ENCODE measurements around the gene ZFP3.
"Not testable (repeated sequence)": the region's sequence is repeated elsewhere in the genome, so short reads cannot be mapped to it uniquely, and the experiment has no call there.

Gene ZFP3

DNA sequence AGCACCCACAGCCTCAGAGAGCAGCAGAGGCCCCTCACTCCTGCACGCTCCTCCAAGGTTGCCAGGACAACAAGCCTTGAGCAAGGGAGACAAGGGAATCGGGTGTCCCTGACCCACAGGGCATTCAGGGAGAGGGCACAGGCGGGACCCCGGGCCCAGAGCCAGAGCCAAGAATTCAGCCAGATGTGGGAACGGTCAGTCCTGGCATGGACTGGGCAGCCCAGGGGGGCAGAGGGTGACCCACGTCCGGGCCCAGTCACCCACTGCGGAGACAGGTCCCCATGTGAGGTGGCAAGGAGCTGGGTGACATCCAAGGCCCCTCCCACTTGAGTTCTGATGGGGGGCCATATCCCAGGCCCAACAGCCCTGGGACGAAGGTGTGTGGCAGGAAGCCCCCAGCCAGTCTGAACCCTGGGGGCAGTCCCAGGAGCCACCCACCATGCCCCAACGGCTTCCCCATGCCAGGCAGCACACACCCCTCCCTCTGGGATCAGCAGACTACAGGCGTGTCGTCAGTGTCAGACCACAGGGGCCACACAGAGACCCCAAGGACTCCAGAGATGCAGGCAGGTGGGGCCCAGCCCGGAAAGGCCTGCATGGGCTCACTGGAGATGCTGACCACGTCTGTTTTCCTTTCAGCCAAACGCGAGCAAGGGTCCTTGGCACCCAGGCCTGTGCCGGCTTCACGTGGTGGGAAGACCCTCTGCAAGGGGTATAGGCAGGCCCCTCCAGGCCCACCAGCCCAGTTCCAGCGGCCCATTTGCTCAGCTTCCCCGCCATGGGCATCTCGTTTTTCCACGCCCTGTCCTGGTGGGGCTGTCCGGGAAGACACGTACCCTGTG, 60.6 kb downstream of the ZFP3 start:
- H3K36me3 ChIP-seq (ENCODE audit: control insufficient read depth, insufficient read depth, low read length): no peaks in the 10 kb centered on the region
- H3K4me3 ChIP-seq (ENCODE audit: low read length): no peak overlapping the region
- WGBS (ENCODE audit: insufficient coverage, insufficient read length): no CpG with 5 or more reads among the region's 24 CpGs
- no peaks in the 10 kb centered on the region for H3K4me1 ChIP-seq (ENCODE audit: control insufficient read depth, insufficient read depth, low read length)
- H3K27me3 ChIP-seq (ENCODE audit: control insufficient read depth, insufficient read depth, low read length): no peaks in the 10 kb centered on the region
- DNase-seq (ENCODE audit: low read depth, low spot score): no peak
- no peaks in the 10 kb centered on the region for H3K9me3 ChIP-seq (ENCODE audit: control insufficient read depth, insufficient read depth, low read length)
- H3K27ac ChIP-seq (ENCODE audit: low read length): no peak overlapping the region

GRCh38 chr17:5139458-5139732, 61.1 kb downstream of the ZFP3 start:
- Histone ChIP-seq H3K27me3 (ENCODE audit: control insufficient read depth, insufficient read depth, low read length) (no peaks in the 10 kb centered on the region), H3K4me3 (ENCODE audit: low read length) (no peak overlapping the region), H3K27ac (ENCODE audit: low read length) (no peak overlapping the region), H3K36me3 (ENCODE audit: control insufficient read depth, insufficient read depth, low read length) (no peaks in the 10 kb centered on the region), H3K9me3 (ENCODE audit: control insufficient read depth, insufficient read depth, low read length) (no peaks in the 10 kb centered on the region), H3K4me1 (ENCODE audit: control insufficient read depth, insufficient read depth, low read length) (no peaks in the 10 kb centered on the region)
- WGBS (ENCODE audit: insufficient coverage, insufficient read length): no CpG with 5 or more reads among the region's 5 CpGs
- DNase-seq (ENCODE audit: low read depth, low spot score): no peak

- H3K4me3 ChIP-seq (ENCODE audit: low read length); H3K27me3 ChIP-seq (ENCODE audit: control insufficient read depth, insufficient read depth, low read length); H3K27ac ChIP-seq (ENCODE audit: low read length); H3K36me3 ChIP-seq (ENCODE audit: control insufficient read depth, insufficient read depth, low read length); H3K4me1 ChIP-seq (ENCODE audit: control insufficient read depth, insufficient read depth, low read length); H3K9me3 ChIP-seq (ENCODE audit: control insufficient read depth, insufficient read depth, low read length); DNase-seq (ENCODE audit: low read depth, low spot score): not testable (repeated sequence)
- WGBS (ENCODE audit: insufficient coverage, insufficient read length): no CpG with 5 or more reads among the region's 18 CpGs
These were observed 64.6 kb downstream of the ZFP3 start for GRCh38 chr17:5142877-5143276.
